Right lobe of liver (tissue), 4 donors: ENCODE measurements around the gene SNAP47.

Experiments used
- POLR2A ChIP-seq: fragments of 450-650 bp; IDR thresholded peaks from one replicate; pipeline ENCODE4 v1.6.1; 2017; ENCODE audit warnings: antibody characterized with exemption, mild to moderate bottlenecking
- TF ChIP-seq, protein P1 (sequence below), 4 donors: fragments of 200-600 bp in 3 of 4; fragments of 450-650 bp in 1 of 4; IDR thresholded peaks; one replicate each; pipeline versions ENCODE4 v1.5.1 to v1.8.0; 2016 to 2022; ENCODE audit warnings: antibody characterized with exemption in 4 of 4, mild to moderate bottlenecking in 2 of 4
- donor health status: DM: no; HTN: no; CAD: no.
- donor health status: DM: no; HTN: no; CAD: no.
- donor health status: DM: no; HTN: yes; CAD: no.

DNA sequence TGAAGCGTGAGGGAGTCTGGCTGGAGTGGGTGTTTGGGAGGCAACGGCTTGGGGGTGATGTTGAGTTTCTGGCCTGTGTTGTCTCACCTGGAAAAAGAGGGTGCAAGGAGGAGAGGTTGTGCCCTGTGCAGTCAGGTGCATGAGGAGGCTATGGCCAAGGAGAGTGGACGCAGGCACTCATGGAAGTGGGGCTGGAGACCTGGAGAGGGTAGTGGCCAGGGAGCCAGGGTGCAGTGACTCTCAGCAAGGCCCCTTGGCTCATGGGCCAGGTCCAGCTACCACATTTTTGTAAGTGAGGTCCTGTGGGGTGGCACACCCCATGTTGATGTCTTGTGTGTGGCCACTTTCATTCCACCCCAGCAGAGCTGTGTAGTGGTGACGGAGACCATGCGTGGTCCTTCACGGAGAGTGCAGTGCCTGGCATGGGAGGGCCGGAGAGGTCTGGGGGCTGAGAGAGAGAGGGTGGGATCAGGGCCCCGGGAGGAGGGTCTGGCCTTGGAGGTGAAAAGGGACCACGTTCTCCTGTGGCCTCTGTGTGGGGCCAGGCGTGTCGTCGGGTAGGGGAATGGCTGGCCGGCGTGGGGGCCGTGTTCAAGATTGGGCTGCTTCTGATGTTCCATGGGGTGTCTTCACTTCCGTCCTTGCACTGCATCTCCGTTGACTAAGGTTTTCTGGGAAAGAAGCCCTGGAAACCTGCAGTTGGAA is 6.1 kb downstream of the SNAP47 start:
- TF ChIP-seq, protein P1, sequence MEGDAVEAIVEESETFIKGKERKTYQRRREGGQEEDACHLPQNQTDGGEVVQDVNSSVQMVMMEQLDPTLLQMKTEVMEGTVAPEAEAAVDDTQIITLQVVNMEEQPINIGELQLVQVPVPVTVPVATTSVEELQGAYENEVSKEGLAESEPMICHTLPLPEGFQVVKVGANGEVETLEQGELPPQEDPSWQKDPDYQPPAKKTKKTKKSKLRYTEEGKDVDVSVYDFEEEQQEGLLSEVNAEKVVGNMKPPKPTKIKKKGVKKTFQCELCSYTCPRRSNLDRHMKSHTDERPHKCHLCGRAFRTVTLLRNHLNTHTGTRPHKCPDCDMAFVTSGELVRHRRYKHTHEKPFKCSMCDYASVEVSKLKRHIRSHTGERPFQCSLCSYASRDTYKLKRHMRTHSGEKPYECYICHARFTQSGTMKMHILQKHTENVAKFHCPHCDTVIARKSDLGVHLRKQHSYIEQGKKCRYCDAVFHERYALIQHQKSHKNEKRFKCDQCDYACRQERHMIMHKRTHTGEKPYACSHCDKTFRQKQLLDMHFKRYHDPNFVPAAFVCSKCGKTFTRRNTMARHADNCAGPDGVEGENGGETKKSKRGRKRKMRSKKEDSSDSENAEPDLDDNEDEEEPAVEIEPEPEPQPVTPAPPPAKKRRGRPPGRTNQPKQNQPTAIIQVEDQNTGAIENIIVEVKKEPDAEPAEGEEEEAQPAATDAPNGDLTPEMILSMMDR (IDR thresholded peaks at IDR 0.05), result no peak
- TF ChIP-seq POLR2A, result no peak
